ENCODE measurements around the gene ZNF385B.

The ZNF385B gene

GRCh38 chr2:179830043-179830787 lies 31.2 kb downstream of the ZNF385B start:
- Histone ChIP-seq H3K4me3 (replicated peaks; ENCODE audit: insufficient read depth, low read length) (no peak overlapping the region), H3K27ac (replicated peaks) (no peak overlapping the region), H3K27me3 (ENCODE audit: insufficient read depth, poor library complexity, severe bottlenecking) (no peaks in the 10 kb centered on the region)
- TF ChIP-seq SPI1 (IDR thresholded peaks at IDR 0.05; ENCODE audit: borderline replicate concordance, low read depth) (no peak), REST (IDR thresholded peaks at IDR 0.05; ENCODE audit: insufficient replicate concordance, low read depth) (no peak), GABPA (IDR thresholded peaks at IDR 0.05; ENCODE audit: low read depth) (no peak), POLR2AphosphoS5 (IDR thresholded peaks at IDR 0.05; ENCODE audit: low read depth) (no peak)
- TF ChIP-seq, protein P1, sequence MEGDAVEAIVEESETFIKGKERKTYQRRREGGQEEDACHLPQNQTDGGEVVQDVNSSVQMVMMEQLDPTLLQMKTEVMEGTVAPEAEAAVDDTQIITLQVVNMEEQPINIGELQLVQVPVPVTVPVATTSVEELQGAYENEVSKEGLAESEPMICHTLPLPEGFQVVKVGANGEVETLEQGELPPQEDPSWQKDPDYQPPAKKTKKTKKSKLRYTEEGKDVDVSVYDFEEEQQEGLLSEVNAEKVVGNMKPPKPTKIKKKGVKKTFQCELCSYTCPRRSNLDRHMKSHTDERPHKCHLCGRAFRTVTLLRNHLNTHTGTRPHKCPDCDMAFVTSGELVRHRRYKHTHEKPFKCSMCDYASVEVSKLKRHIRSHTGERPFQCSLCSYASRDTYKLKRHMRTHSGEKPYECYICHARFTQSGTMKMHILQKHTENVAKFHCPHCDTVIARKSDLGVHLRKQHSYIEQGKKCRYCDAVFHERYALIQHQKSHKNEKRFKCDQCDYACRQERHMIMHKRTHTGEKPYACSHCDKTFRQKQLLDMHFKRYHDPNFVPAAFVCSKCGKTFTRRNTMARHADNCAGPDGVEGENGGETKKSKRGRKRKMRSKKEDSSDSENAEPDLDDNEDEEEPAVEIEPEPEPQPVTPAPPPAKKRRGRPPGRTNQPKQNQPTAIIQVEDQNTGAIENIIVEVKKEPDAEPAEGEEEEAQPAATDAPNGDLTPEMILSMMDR (IDR thresholded peaks at IDR 0.05; ENCODE audit: insufficient read depth, low read length), result no peak
- no peak for DNase-seq (ENCODE audit: low read depth in 1 of 2, low spot score in 1 of 2)

DNA sequence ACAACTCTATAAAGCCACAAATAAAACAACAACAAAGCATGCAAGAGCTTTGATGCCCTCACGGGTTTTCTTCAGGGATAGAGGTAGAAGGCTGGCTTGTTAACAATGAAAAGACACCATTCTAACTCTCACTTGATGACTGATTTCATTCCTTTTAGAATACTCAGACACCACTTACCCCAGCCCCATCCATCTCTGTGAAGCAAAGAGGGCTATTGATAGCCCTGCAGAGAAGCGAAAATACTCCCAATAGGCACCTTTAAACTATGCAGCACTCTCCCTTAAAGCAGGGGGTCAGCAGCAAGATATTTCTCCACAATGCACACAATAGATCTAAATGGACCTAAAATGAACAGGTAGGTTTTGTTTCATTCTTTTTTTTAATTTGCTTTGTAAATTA lies 35.1 kb downstream of the ZNF385B start:
- H3K27me3 ChIP-seq (ENCODE audit: insufficient read depth, poor library complexity, severe bottlenecking), result no peaks in the 10 kb centered on the region
- DNase-seq (ENCODE audit: low read depth in 1 of 2, low spot score in 1 of 2), result no peak
- no peak overlapping the region for H3K27ac ChIP-seq (replicated peaks)
- H3K4me3 ChIP-seq (replicated peaks; ENCODE audit: insufficient read depth, low read length), result no peak overlapping the region
- TF ChIP-seq REST (IDR thresholded peaks at IDR 0.05; ENCODE audit: insufficient replicate concordance, low read depth), result no peak
- no peak for TF ChIP-seq POLR2AphosphoS5 (IDR thresholded peaks at IDR 0.05; ENCODE audit: low read depth)
- no peak for TF ChIP-seq GABPA (IDR thresholded peaks at IDR 0.05; ENCODE audit: low read depth)
- TF ChIP-seq, protein P1 (IDR thresholded peaks at IDR 0.05; ENCODE audit: insufficient read depth, low read length), result no peak
- no peak for TF ChIP-seq SPI1 (IDR thresholded peaks at IDR 0.05; ENCODE audit: borderline replicate concordance, low read depth)

DNA sequence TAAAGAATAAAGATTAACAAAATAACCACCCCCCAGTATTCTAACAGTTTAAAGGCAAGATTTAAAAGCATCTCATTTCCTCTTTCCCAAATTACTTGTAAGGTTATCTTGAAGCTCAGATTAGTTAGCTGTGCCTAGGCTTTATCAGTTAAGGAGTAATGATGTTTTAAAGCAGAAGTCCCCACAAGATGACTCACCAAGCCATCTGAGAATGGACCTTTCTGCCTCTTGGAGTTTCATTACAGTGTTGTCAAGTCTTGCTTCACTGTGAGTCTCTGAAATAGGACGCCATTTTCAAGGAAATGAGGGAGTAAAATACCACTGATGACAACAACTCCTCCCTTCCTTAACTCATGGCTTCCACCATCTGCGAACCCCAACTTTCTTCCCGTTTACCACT lies 35.9 kb downstream of the ZNF385B start:
- H3K4me3 ChIP-seq (replicated peaks; ENCODE audit: insufficient read depth, low read length), result no peak overlapping the region
- TF ChIP-seq GABPA (IDR thresholded peaks at IDR 0.05; ENCODE audit: low read depth) (no peak), SPI1 (IDR thresholded peaks at IDR 0.05; ENCODE audit: borderline replicate concordance, low read depth) (no peak), POLR2AphosphoS5 (IDR thresholded peaks at IDR 0.05; ENCODE audit: low read depth) (no peak), REST (IDR thresholded peaks at IDR 0.05; ENCODE audit: insufficient replicate concordance, low read depth) (no peak)
- TF ChIP-seq, protein P1 (IDR thresholded peaks at IDR 0.05; ENCODE audit: insufficient read depth, low read length), result no peak
- no peaks in the 10 kb centered on the region for H3K27me3 ChIP-seq (ENCODE audit: insufficient read depth, poor library complexity, severe bottlenecking)
- H3K27ac ChIP-seq (replicated peaks), result no peak overlapping the region
- DNase-seq (ENCODE audit: low read depth in 1 of 2, low spot score in 1 of 2), result no peak
